ENCODE results near the gene MOCS1.

MOCS1 gene

GRCh38 chr6:39923394-39923793 lies 10.9 kb downstream of the MOCS1 start:
- no peaks in the 10 kb centered on the region for H3K9me3 ChIP-seq (ENCODE audit: insufficient read depth, low read depth, low read length)
- H3K4me2 ChIP-seq (ENCODE audit: low read length), result no peak overlapping the region
- H3K27me3 ChIP-seq (ENCODE audit: insufficient read depth, low read length), result no peaks in the 10 kb centered on the region
- H3K18ac ChIP-seq (ENCODE audit: low read length), result no peak overlapping the region
- H2AK5ac ChIP-seq (ENCODE audit: low read length), result no peak overlapping the region
- H2BK5ac ChIP-seq (ENCODE audit: low read depth, low read length, poor library complexity), result no peak overlapping the region
- no peaks in the 10 kb centered on the region for H3K79me2 ChIP-seq (ENCODE audit: control insufficient read depth, insufficient read depth, low read length, poor library complexity)
- no peak overlapping the region for H3K27ac ChIP-seq (ENCODE audit: low read depth, low read length)
- no peak overlapping the region for H2BK120ac ChIP-seq (ENCODE audit: insufficient read depth, low read length, poor library complexity)
- H4K91ac ChIP-seq (ENCODE audit: low read depth, low read length), result no peak overlapping the region
- H4K8ac ChIP-seq (ENCODE audit: low read depth, low read length), result no peak overlapping the region
- no CpG with 5 or more reads among the region's 5 CpGs for WGBS (ENCODE audit: extremely low coverage, insufficient coverage, insufficient read length)
- H4K12ac ChIP-seq (ENCODE audit: low read depth, low read length), result no peak overlapping the region
- no peak overlapping the region for H3K9ac ChIP-seq (ENCODE audit: low read length)
- H3K36me3 ChIP-seq (ENCODE audit: control insufficient read depth in 1 of 2, insufficient read depth in 2 of 2, low read length in 2 of 2), result peaks cover 0 to 2% of the 10 kb centered on the region in 2 experiments
- H3K79me1 ChIP-seq (ENCODE audit: low read length), result no peaks in the 10 kb centered on the region
- no peak overlapping the region for H3K4me3 ChIP-seq (ENCODE audit: low read depth, low read length)
- no peak overlapping the region for H2BK12ac ChIP-seq (ENCODE audit: low read length)
- no peak overlapping the region for H3K14ac ChIP-seq (ENCODE audit: low read length)
- no peak overlapping the region for H3K23ac ChIP-seq (ENCODE audit: low read length)
- no peak overlapping the region for H3K4ac ChIP-seq (ENCODE audit: low read depth, low read length)
- H3K4me1 ChIP-seq (ENCODE audit: control insufficient read depth in 1 of 2, insufficient read depth in 2 of 2, low read length in 2 of 2), result no peaks in the 10 kb centered on the region
- no peak overlapping the region for H2AFZ ChIP-seq (ENCODE audit: insufficient read depth, low read length, poor library complexity)
- DNase-seq, result no peak

- Histone ChIP-seq H3K9me3 (ENCODE audit: insufficient read depth, low read depth, low read length) (no peaks in the 10 kb centered on the region), H3K18ac (ENCODE audit: low read length) (no peak overlapping the region), H4K8ac (ENCODE audit: low read depth, low read length) (no peak overlapping the region), H2AFZ (ENCODE audit: insufficient read depth, low read length, poor library complexity) (no peak overlapping the region), H3K4me2 (ENCODE audit: low read length) (no peak overlapping the region), H4K91ac (ENCODE audit: low read depth, low read length) (no peak overlapping the region), H2BK120ac (ENCODE audit: insufficient read depth, low read length, poor library complexity) (no peak overlapping the region), H3K14ac (ENCODE audit: low read length) (no peak overlapping the region), H3K79me2 (ENCODE audit: control insufficient read depth, insufficient read depth, low read length, poor library complexity) (no peaks in the 10 kb centered on the region), H3K27ac (ENCODE audit: low read depth, low read length) (no peak overlapping the region), H3K9ac (ENCODE audit: low read length) (no peak overlapping the region), H3K4me1 (ENCODE audit: control insufficient read depth in 1 of 2, insufficient read depth in 2 of 2, low read length in 2 of 2) (no peaks in the 10 kb centered on the region), H3K27me3 (ENCODE audit: insufficient read depth, low read length) (no peaks in the 10 kb centered on the region), H4K12ac (ENCODE audit: low read depth, low read length) (no peak overlapping the region), H2BK5ac (ENCODE audit: low read depth, low read length, poor library complexity) (no peak overlapping the region), H3K4me3 (ENCODE audit: low read depth, low read length) (no peak overlapping the region), H2AK5ac (ENCODE audit: low read length) (no peak overlapping the region), H3K23ac (ENCODE audit: low read length) (no peak overlapping the region), H3K4ac (ENCODE audit: low read depth, low read length) (no peak overlapping the region), H2BK12ac (ENCODE audit: low read length) (no peak overlapping the region), H3K79me1 (ENCODE audit: low read length) (no peaks in the 10 kb centered on the region), H3K36me3 (ENCODE audit: control insufficient read depth in 1 of 2, insufficient read depth in 2 of 2, low read length in 2 of 2) (peaks cover 0 to 2% of the 10 kb centered on the region in 2 experiments)
- no CpG with 5 or more reads among the region's 5 CpGs for WGBS (ENCODE audit: extremely low coverage, insufficient coverage, insufficient read length)
- DNase-seq, result no peak
Measured at GRCh38 chr6:39922821-39923220, 11.4 kb downstream of the MOCS1 start.

- WGBS (ENCODE audit: extremely low coverage, insufficient coverage, insufficient read length), result no CpG with 5 or more reads among the region's 3 CpGs
- no peak for DNase-seq
- no peak overlapping the region for H3K27ac ChIP-seq (ENCODE audit: low read depth, low read length)
Measured at GRCh38 chr6:39920157-39920556, 14.1 kb downstream of the MOCS1 start.

GRCh38 chr6:39918831-39919230 lies 15.4 kb downstream of the MOCS1 start:
- Histone ChIP-seq H4K12ac (ENCODE audit: low read depth, low read length) (no peak overlapping the region), H3K4me3 (ENCODE audit: low read depth, low read length) (no peak overlapping the region), H3K14ac (ENCODE audit: low read length) (no peak overlapping the region), H3K18ac (ENCODE audit: low read length) (no peak overlapping the region), H2BK5ac (ENCODE audit: low read depth, low read length, poor library complexity) (no peak overlapping the region), H3K23ac (ENCODE audit: low read length) (no peak overlapping the region), H2AFZ (ENCODE audit: insufficient read depth, low read length, poor library complexity) (no peak overlapping the region), H3K79me2 (ENCODE audit: control insufficient read depth, insufficient read depth, low read length, poor library complexity) (no peaks in the 10 kb centered on the region), H3K27me3 (ENCODE audit: insufficient read depth, low read length) (no peaks in the 10 kb centered on the region), H2BK120ac (ENCODE audit: insufficient read depth, low read length, poor library complexity) (no peak overlapping the region), H4K91ac (ENCODE audit: low read depth, low read length) (no peak overlapping the region), H3K4me2 (ENCODE audit: low read length) (no peak overlapping the region), H2BK12ac (ENCODE audit: low read length) (no peak overlapping the region), H3K4ac (ENCODE audit: low read depth, low read length) (no peak overlapping the region), H3K36me3 (ENCODE audit: control insufficient read depth in 1 of 2, insufficient read depth in 2 of 2, low read length in 2 of 2) (peaks cover 0 to 2% of the 10 kb centered on the region in 2 experiments), H2AK5ac (ENCODE audit: low read length) (no peak overlapping the region), H3K9ac (ENCODE audit: low read length) (no peak overlapping the region), H3K9me3 (ENCODE audit: insufficient read depth, low read depth, low read length) (no peaks in the 10 kb centered on the region), H3K27ac (ENCODE audit: low read depth, low read length) (no peak overlapping the region), H4K8ac (ENCODE audit: low read depth, low read length) (no peak overlapping the region), H3K4me1 (ENCODE audit: control insufficient read depth in 1 of 2, insufficient read depth in 2 of 2, low read length in 2 of 2) (peaks cover 2 to 4% of the 10 kb centered on the region in 2 experiments), H3K79me1 (ENCODE audit: low read length) (no peaks in the 10 kb centered on the region)
- DNase-seq, result peak in 1 of 2 donors; percentile 50
- 100% methylated on average over 1 of the region's 5 CpGs for WGBS (ENCODE audit: extremely low coverage, insufficient coverage, insufficient read length)

More at GRCh38 chr6:39920157-39920556, 14.1 kb downstream of the MOCS1 start:
- H3K18ac ChIP-seq (ENCODE audit: low read length), result no peak overlapping the region
- peaks cover 2 to 4% of the 10 kb centered on the region in 2 experiments for H3K4me1 ChIP-seq (ENCODE audit: control insufficient read depth in 1 of 2, insufficient read depth in 2 of 2, low read length in 2 of 2)
- no peak overlapping the region for H4K12ac ChIP-seq (ENCODE audit: low read depth, low read length)
- H3K36me3 ChIP-seq (ENCODE audit: control insufficient read depth in 1 of 2, insufficient read depth in 2 of 2, low read length in 2 of 2), result peaks cover 0 to 2% of the 10 kb centered on the region in 2 experiments
- no peaks in the 10 kb centered on the region for H3K79me1 ChIP-seq (ENCODE audit: low read length)
- H3K4me3 ChIP-seq (ENCODE audit: low read depth, low read length), result no peak overlapping the region
- H2BK5ac ChIP-seq (ENCODE audit: low read depth, low read length, poor library complexity), result no peak overlapping the region
- H3K4me2 ChIP-seq (ENCODE audit: low read length), result no peak overlapping the region
- no peak overlapping the region for H3K14ac ChIP-seq (ENCODE audit: low read length)
- H2BK12ac ChIP-seq (ENCODE audit: low read length), result no peak overlapping the region
- no peak overlapping the region for H3K4ac ChIP-seq (ENCODE audit: low read depth, low read length)
- no peak overlapping the region for H4K8ac ChIP-seq (ENCODE audit: low read depth, low read length)
- H2AFZ ChIP-seq (ENCODE audit: insufficient read depth, low read length, poor library complexity), result no peak overlapping the region
- no peak overlapping the region for H2BK120ac ChIP-seq (ENCODE audit: insufficient read depth, low read length, poor library complexity)
- no peak overlapping the region for H2AK5ac ChIP-seq (ENCODE audit: low read length)
- H4K91ac ChIP-seq (ENCODE audit: low read depth, low read length), result no peak overlapping the region
- H3K9ac ChIP-seq (ENCODE audit: low read length), result no peak overlapping the region
- H3K9me3 ChIP-seq (ENCODE audit: insufficient read depth, low read depth, low read length), result no peaks in the 10 kb centered on the region
- no peaks in the 10 kb centered on the region for H3K79me2 ChIP-seq (ENCODE audit: control insufficient read depth, insufficient read depth, low read length, poor library complexity)
- no peaks in the 10 kb centered on the region for H3K27me3 ChIP-seq (ENCODE audit: insufficient read depth, low read length)
- no peak overlapping the region for H3K23ac ChIP-seq (ENCODE audit: low read length)

Data from trophoblast cell (in vitro differentiated cells and primary cell).